GM19099 (cell line): ENCODE measurements around the gene UNC93A.

Experiments used
- POLR2A ChIP-seq: IDR thresholded peaks from 3 replicates; pipeline ENCODE4 v1.6.1; 2011; ENCODE audit warnings: low read depth; ENCODE audit not compliant: insufficient read length; ENCODE audit errors: extremely low read depth

UNC93A gene

DNA sequence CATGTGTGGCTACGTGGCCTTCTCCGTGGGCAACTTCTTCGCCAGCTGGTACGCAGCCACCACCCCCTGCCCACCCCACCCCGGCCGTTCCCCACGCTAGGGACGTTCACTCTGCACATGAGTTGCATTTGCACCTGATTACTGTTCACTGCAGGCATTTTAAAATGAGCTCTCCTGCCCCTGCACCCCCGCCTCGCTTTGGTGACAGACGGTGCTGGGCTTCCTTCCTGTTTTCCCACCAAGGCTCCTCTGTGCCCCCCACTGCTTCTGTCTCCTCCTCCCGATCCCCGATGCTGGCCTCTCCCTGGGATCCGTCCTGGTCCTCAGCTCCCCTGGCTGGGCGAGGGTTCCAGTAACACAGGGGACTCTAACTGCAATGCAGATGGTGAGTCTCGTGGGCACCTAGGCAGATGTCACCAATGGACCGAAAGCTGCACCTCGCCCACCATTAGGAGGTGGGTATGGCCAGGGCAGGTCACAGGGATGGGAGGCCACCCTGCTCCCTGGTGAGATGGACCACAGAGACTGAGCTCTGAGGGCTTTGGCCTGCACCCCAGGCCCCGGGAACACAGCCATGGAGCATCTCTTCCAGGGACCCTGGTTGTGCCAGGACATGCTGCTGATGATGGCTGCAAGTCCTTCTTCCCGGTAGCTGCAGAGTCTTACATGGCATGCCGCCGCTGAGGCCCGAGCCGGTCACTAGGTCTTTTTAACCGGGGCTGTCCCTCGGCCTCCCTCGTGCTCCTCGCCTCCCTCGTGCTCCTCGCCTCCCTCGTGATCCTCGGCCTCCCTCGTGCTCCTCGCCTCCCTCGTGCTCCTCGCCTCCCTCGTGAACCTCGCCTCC lies 3.8 kb downstream of the UNC93A start:
- no peak for TF ChIP-seq POLR2A

DNA sequence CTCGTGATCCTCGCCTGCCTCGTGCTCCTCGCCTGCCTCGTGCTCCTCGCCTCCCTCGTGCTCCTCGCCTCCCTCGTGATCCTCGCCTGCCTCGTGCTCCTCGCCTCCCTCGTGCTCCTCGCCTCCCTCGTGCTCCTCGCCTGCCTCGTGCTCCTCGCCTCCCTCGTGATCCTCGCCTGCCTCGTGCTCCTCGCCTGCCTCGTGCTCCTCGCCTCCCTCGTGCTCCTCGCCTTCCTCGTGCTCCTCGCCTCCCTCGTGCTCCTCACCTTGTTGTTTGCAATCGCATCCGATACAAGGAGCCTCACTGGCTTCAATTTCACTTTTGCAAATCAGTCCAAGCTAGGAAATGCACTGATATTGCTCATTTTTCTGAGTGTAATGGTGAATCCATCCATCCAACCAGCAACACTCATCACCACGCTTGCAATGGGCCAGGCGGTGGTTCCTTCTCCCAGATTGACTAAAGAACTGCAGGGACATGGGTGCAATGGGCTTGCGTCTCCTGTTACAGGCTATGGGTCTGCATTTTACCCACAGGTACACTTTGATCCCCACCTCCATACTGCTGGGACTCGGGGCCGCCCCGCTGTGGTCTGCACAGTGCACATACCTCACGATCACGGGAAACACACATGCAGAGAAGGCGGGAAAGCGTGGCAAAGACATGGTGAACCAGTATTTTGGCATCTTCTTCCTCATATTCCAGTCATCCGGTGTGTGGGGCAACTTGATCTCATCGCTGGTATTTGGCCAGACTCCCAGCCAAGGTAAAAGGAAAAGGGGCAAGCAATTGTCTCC lies 4.6 kb downstream of the UNC93A start:
- no peak for TF ChIP-seq POLR2A

DNA sequence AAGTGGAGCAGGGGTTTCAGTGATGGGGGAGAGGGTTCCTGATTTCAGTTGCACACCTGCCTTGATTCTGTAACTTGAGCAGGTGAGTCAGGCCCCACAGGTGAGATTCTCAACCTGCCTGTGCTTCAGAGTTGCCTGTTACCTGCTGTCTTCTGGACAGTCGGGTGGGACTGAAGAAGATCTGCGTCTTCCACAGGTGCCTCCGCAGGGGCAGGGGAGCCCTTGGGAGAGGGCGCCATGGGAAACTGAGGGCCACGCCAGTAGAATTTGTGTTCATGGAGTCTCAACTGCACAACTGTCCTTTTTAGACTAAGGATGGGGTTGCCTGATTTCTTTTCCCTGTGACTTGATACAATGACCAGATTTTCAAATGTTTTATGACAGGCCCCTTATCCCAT lies 5.2 kb downstream of the UNC93A start:
- TF ChIP-seq POLR2A: no peak

DNA sequence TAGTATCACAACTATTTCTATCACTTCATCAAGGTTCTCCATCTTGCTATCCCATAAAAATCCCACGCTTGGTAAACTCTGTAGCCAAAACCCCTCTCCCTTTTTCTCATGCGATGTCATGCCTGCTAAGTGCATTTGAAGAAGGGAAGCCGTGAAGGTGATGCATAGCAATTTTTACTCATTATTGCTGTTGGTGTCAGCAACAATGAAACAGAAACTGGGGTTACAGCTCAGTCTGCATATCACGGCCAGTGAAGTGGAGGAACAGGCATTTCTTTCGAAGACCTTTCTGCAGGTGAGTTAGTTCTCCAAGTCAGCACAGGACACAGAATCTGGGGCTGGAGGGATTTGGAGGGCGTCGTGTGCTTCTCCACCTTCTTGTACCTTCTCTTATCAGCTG lies 5.8 kb downstream of the UNC93A start:
- no peak for TF ChIP-seq POLR2A

DNA sequence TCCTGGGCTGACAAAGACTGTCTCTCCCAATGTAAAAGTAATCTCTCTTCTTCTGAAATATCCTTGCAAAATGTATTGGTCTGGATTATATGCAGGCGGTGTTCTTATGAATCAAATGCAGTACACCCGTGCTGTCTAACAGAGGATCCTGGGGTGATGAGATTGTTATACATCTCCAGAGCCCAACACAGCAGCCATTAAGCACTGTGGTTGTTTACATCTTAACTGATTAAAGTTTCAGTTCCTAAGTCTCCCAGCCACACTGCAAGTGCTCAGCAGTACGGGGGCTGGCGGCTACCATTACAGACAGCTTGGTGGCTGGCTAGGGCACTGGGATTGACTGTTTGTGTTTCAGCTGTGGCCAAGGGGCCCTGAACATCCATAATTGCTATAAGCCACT lies 7.0 kb downstream of the UNC93A start:
- no peak for TF ChIP-seq POLR2A

DNA sequence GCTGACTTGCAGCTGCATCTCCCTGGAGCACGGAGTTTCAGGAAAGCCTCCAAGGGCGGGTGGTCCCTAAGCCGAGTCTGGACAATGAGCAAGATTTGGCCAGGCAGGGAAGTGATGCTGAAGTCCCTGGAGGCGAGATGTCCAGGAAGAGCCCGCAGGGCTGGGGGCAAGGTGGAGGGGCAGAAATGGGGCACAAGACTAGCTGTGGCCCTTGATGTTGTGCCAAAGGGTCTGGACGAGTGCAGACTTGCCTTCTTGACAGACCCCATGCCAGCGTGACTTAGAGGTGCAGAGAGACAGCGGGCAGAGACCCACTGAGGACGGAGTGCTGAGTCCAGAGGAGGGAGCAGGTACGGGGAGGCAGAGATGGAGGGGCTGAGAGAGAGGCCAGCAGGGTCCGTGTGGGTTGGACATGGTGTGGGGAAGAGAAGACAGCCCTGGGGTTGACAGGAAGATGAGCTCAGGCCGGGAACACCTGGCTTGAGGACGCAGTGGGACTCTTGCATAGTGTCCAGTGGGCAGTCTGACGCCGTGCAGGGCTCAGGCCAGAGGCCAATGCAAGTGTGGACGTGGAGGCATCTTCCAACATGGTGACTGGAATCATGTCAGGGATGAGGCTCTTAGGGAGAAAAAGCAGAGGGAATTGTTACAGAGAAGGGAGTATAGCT lies 8.7 kb downstream of the UNC93A start:
- TF ChIP-seq POLR2A: no peak

DNA sequence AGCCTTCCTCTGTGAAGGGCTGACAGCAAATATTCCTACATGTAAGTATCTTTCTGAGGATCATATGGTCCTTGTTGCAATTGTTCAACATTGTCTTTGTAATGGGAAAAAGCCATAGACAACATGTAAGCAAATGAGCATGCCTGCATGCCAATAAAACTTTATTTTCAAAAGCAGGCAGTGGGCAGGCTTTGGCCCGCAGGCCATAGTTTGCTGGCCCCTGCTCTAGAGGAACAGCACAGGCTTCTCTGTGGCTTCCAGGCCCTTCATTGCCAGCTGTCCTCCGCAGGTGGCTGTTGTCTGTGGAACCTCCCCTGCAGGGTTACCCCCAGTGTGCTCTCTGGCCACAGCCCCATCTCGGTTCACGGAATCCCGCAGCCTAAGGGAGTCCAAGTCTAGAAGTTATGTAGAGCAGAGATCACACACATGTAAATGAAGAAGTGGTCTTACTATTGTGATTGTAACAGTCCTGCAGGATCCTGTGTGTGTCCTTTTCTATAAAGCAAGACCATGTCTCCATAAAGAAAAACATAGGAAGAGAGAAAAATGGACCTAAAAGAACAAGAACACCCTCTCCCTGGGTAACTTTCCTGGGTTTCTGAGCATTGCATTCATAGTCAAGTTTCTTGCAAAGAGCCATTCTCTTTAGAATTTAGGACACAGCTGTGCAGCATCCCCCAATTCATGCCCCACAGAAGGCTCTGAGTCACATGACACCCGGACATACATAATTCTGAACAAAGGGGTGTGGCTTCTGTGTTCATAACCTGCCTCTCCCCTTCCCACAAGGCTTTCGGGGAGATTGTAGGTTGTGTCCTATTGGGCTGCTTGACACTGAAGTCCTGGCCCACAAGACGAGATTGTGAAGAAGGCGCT lies 10.0 kb downstream of the UNC93A start:
- no peak for TF ChIP-seq POLR2A

DNA sequence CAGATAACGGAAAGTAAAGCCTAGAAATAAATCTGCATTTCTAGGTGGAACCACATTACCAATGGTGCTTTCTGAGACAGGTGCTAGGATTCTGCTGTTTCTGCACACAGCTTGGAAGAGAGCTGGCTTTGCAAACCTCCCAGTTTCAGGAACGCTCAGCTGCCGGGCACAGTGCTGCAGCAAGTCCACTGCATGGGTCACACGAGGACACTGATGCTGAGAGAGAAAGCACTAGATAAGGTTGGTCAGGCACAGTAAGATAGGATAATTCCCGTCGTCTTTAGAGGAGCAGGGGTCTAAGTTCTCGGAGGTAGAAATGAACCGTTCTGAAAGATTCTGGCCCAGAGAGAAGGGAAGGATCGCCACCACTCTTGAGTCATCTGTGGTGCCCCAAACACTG lies 11.0 kb downstream of the UNC93A start:
- TF ChIP-seq POLR2A: no peak

DNA sequence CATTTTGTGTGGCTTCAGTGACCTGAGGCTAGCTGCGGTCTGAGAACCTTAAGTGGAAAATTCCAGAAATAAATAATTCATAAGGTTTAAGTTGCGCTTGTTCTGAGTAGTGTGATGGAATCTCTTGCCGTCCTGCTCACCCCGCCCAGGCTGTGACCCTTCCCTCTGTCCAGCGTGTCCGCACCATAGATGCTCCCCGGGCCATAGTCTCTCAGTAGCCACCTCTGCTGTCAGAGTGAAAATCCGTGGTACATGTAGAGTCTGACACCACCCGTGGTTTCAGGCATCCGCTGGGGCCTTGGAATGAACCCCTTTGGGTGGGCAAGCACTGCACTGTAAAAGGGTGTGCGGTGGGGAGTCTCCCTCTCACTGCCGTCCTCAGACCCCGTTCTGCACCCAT lies 11.7 kb downstream of the UNC93A start:
- no peak for TF ChIP-seq POLR2A

DNA sequence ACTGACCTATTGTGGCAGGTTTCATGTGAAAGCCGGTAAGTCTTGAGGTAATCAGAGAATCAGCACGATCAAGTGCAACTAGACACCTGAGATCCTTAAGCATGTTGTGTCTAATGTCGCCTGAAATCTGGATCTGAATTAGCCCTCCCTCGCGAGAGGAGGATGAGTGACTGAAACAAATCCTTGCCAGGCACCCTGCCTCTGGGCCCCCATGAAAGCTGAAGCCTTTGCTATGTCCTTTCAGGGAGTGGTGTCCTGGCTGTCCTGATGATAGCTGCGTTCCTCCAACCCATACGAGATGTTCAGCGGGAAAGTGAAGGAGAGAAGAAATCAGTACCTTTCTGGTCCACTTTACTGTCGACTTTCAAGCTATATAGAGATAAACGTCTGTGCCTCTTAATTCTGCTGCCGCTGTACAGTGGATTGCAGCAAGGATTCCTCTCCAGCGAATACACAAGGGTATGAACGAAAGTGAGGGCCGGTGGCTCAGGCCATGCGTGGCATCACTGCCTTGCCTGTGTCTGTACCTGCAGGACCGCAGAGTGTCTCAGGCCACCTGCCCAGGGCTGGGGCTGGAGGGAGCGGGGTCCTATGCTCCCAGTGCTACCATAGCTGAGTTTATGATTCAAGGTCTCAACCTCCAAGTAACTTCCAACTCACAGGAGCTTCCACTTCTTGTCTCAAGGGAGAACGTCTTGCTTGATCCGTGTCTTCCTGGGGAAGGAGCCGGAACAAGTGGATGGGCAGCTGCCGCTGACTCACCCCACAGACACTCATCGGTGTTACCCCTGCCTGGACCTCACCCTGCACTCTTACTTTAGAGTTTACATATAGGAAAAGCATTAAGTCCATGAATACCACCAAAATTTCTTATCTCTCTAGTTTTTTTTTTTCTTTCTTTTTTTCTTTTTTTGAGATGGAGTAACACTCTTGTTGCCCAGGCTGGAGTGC lies 12.8 kb downstream of the UNC93A start:
- TF ChIP-seq POLR2A: no peak

DNA sequence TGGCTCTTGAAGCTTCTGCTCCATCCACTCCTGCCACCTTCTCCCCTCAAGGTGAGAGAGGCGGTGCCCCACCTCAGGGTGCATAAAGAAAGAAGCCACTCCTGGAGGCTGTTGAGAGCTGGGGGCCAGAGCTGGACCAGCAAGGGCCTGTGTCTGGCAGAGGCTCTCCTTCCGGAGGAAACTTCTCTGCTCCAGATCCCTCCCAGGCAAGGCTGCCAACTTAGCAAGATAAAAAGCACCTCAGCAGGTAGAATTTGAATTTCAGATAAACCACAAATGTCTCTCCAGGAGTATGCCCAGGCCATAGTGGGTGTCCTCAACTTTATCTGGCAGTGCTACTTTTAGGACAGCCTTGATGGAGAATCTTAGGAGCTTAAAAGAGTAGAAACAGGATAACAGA lies 13.8 kb downstream of the UNC93A start:
- TF ChIP-seq POLR2A: no peak

DNA sequence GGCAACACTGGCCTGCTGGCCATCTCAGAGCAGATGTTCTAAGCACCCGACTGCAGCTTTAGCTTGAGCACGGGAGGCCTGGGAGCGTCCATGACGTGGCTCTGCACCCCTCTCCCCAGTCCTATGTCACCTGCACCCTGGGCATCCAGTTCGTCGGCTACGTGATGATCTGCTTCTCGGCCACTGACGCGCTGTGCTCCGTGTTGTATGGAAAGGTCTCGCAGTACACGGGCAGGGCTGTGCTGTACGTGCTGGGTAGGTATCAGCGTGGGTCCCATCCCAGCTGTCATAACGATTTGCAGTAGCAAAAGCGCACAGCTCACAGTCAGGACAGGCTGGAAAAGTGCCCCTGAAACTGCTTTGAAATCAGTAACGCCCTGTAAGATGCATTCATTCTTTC lies 14.7 kb downstream of the UNC93A start:
- no peak for TF ChIP-seq POLR2A

DNA sequence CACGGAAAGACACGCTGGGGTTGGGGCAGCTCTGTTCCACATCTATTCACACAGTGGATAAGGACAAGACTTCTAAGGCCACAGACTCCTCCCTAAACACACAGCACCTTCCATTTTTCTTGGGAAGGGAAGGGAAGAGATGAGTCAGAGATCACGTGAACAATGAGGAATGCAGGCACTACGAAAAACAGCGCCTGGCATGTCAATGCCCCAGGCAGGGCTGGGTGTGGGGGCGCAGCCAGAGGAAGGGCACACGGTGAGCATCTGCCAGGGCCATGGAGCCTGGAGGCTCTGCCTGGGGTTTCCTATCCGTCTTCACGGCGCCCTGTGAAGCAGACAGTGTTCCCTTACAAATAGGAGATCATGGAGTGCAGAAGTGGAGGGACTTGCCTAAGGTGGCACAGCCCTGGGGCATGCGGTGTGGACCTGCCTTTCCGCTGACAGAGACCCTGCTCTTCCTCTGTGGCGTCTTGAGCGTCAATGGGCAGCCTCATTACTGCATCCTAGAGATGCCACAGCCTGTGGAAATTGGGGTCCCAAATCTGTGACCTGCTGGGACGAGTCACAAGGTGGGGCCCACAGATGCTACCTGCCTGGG lies 15.4 kb downstream of the UNC93A start:
- no peak for TF ChIP-seq POLR2A
